Suppressor macrophage (primary cell): Measurements from ENCODE around the gene SPTB.
"Not testable (repeated sequence)": the region's sequence is repeated elsewhere in the genome, so short reads cannot be mapped to it uniquely, and the experiment has no call there.

ENCODE experiments used
- DNase-seq, 4 experiments: peaks; one replicate each; pipeline ENCODE4 v3.0.0-alpha.2; 2020 to 2022
- total RNA-seq, 17 experiments: gene quantifications; one replicate each; lab custom pipeline; 2026; ENCODE audit warnings: mixed read lengths in 6 of 17, inconsistent platforms in 3 of 17; lab: John Stamatoyannopoulos, UW

Gene SPTB
- total RNA-seq, result 0 to 11.3 (median 0.03) reads per million in 17 experiments

- DNase-seq, result peak in 2 of 4 experiments; percentile 12 to 13
Observed at GRCh38 chr14:64879635-64880220, at the start of gene SPTB. TSS of gene SPTB (minus strand) at chr14:64879907. CDS start at chr14:64823094, 56,813 bp downstream.

- no peak for DNase-seq
Observed at GRCh38 chr14:64929014-64929359, 49.3 kb upstream of the SPTB start.

GRCh38 chr14:64928239-64929013 is 48.7 kb upstream of the SPTB start:
- no peak for DNase-seq

GRCh38 chr14:64927031-64927430 is 47.3 kb upstream of the SPTB start:
- DNase-seq, result no peak

- DNase-seq, result no peak
Observed at GRCh38 chr14:64926398-64926995, 46.8 kb upstream of the SPTB start.

- no peak for DNase-seq
Observed at GRCh38 chr14:64923015-64923414, 43.3 kb upstream of the SPTB start.

GRCh38 chr14:64920465-64920864 is 40.8 kb upstream of the SPTB start:
- DNase-seq, result no peak

- DNase-seq, result no peak
Observed at GRCh38 chr14:64919618-64920017, 39.9 kb upstream of the SPTB start.

GRCh38 chr14:64919215-64919614 is 39.5 kb upstream of the SPTB start:
- no peak for DNase-seq

- DNase-seq, result no peak
Observed at GRCh38 chr14:64918216-64918615, 38.5 kb upstream of the SPTB start.

- DNase-seq, result peak; percentile 56 to 82 (median 68)
Observed at GRCh38 chr14:64915797-64916196, 36.1 kb upstream of the SPTB start.

GRCh38 chr14:64915029-64915424 is 35.3 kb upstream of the SPTB start:
- no peak for DNase-seq

- DNase-seq, result peak; percentile 98 to 100 (median 99)
Observed at GRCh38 chr14:64914237-64915028, 34.7 kb upstream of the SPTB start, which contains the start of gene CHURC1. TSS of gene CHURC1 (plus strand) at chr14:64914455. CDS start at chr14:64914496, 41 bp downstream.

GRCh38 chr14:64913477-64913876 is 33.8 kb upstream of the SPTB start:
- not testable (repeated sequence) for DNase-seq

- DNase-seq, result no peak
Observed at GRCh38 chr14:64912261-64912660, 32.6 kb upstream of the SPTB start.

- peak in 3 of 4 experiments; percentile 19 to 46 (median 43) for DNase-seq
Observed at GRCh38 chr14:64910847-64911495, 31.3 kb upstream of the SPTB start.

- peak in 1 of 4 experiments; percentile 14 for DNase-seq
Observed at GRCh38 chr14:64906022-64906421, 26.3 kb upstream of the SPTB start.

GRCh38 chr14:64899958-64900357 is 20.3 kb upstream of the SPTB start:
- DNase-seq, result no peak

GRCh38 chr14:64891839-64892375 is 12.2 kb upstream of the SPTB start:
- DNase-seq, result peak; percentile 47 to 76 (median 72)

- peak in 3 of 4 experiments; percentile 19 to 35 (median 19) for DNase-seq
Observed at GRCh38 chr14:64891173-64891838, 11.6 kb upstream of the SPTB start.

- DNase-seq, result no peak
Observed at GRCh38 chr14:64889352-64889751, 9.6 kb upstream of the SPTB start.
